SH-SY5Y (cell line): ENCODE measurements around the gene MORN4.

Source experiments
- GATA2 ChIP-seq: IDR thresholded peaks from 2 replicates; pipeline ENCODE4 v1.6.1; 2011; ENCODE audit warnings: mild to moderate bottlenecking, low read depth, low read length
- GATA3 ChIP-seq: IDR thresholded peaks from 2 replicates; pipeline ENCODE4 v1.6.1; 2011; ENCODE audit warnings: low read depth, mild to moderate bottlenecking, low read length, moderate library complexity

MORN4 gene

GRCh38 chr10:97632949-97633884 is at the start of gene MORN4:
Gene MORN4 (minus strand): TSS chr10:97633500. CDS start chr10:97619653, 13,847 bp downstream.
- no peak for TF ChIP-seq GATA3
- peak; percentile 53; the same call in 1 of the 2 replicates for TF ChIP-seq GATA2

GRCh38 chr10:97682042-97682441 is 48.7 kb upstream of the MORN4 start:
- no peak for TF ChIP-seq GATA3
- no peak for TF ChIP-seq GATA2

GRCh38 chr10:97679594-97679993 is 46.3 kb upstream of the MORN4 start:
- TF ChIP-seq GATA3 (no peak), GATA2 (no peak)

- TF ChIP-seq GATA3 (no peak), GATA2 (no peak)
Measured at GRCh38 chr10:97676770-97677581, 43.7 kb upstream of the MORN4 start.

GRCh38 chr10:97675222-97675621 is 41.9 kb upstream of the MORN4 start:
- no peak for TF ChIP-seq GATA2
- TF ChIP-seq GATA3: no peak

- TF ChIP-seq GATA3: no peak
- TF ChIP-seq GATA2: no peak
Measured at GRCh38 chr10:97673736-97674525, 40.6 kb upstream of the MORN4 start.

- TF ChIP-seq GATA2: no peak
- no peak for TF ChIP-seq GATA3
Measured at GRCh38 chr10:97669571-97669970, 36.3 kb upstream of the MORN4 start.

- no peak for TF ChIP-seq GATA3
Measured at GRCh38 chr10:97667463-97667862, 34.2 kb upstream of the MORN4 start.

GRCh38 chr10:97666992-97667391 is 33.7 kb upstream of the MORN4 start:
- TF ChIP-seq GATA2 (no peak), GATA3 (no peak)

GRCh38 chr10:97664282-97664850 is 31.1 kb upstream of the MORN4 start:
- TF ChIP-seq GATA2 (no peak), GATA3 (no peak)

- TF ChIP-seq GATA3: no peak
Measured at GRCh38 chr10:97659589-97659988, 26.3 kb upstream of the MORN4 start.

- no peak for TF ChIP-seq GATA3
Measured at GRCh38 chr10:97656777-97657176, 23.5 kb upstream of the MORN4 start.

GRCh38 chr10:97651773-97652172 is 18.5 kb upstream of the MORN4 start:
- no peak for TF ChIP-seq GATA3
- no peak for TF ChIP-seq GATA2

- TF ChIP-seq GATA3: no peak
- TF ChIP-seq GATA2: no peak
Measured at GRCh38 chr10:97650726-97651125, 17.4 kb upstream of the MORN4 start.
